Tongue (tissue), 2 donors: ENCODE measurements around the gene KCNAB2. TPM values are rescaled to one million over a fixed set of nuclear protein-coding genes. Genes with fewer than 3 reads are reported as not detected.
"Not testable (repeated sequence)": the region's sequence is repeated elsewhere in the genome, so short reads cannot be mapped to it uniquely, and the experiment has no call there.

Experiments
- DNase-seq: peaks from one replicate; pipeline ENCODE4 v3.0.0-alpha.2; 2015
- total RNA-seq: library from RNA; depleted of rRNA; stranded (reverse); fragments of >200 nt; gene quantifications from one replicate; pipeline ENCODE4 v1.2.3, GENCODE V29; 2014

The KCNAB2 gene
- total RNA-seq, 1 donor from 2014 or later, result 6.3 TPM

DNA sequence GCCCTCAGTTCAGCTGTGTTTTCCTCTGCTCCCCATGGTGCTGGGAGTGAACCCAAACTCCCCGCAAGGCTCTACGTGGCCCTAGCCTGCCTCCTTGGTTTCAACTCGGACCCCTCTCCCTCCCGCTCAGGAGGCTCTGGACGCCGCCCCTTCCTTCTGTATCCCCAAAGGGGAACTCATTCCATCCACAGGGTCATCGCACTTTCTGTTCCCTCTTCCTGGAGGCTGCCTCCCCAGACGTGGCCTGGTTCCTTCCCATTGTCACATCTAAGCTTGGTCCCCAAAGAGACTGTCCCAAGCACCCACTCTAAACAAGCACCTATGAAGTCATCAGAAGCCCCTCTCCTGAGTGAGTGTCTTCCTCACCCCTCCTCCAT is 10.9 kb downstream of the KCNAB2 start:
- DNase-seq, result no peak

DNA sequence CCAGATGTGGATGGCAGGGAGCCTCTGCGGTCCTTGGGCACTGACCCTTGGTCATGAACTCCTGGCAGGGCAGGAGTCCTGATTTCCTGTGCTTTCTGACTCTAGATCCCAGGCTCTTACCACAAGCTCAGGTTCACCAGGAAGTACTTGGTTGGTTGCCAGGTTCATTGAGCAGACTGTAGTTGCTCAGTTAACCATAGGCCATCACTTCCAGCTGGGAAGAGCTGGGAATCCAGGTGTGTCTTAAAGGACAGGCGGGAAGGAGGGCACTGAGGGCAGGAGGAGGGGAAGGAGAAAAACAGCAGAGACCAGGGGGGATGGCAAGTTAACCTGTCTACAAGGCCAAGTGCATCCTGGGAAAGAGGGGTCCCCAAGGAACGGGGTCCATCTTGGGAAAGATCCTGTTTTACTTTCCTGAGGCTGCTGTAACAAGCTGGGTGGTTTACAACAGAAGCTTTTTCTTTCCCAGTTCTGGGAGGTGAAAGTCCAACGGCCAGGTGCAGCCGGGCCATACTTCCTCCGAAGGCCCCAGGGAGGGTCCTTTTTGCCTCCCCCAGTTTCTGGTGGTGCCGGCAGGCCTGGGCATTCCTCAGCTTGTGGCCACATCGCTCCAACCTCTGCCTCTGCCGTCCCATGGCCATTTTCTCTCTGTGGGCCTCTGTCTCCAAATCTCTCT is 11.6 kb downstream of the KCNAB2 start:
- DNase-seq, result no peak

DNA sequence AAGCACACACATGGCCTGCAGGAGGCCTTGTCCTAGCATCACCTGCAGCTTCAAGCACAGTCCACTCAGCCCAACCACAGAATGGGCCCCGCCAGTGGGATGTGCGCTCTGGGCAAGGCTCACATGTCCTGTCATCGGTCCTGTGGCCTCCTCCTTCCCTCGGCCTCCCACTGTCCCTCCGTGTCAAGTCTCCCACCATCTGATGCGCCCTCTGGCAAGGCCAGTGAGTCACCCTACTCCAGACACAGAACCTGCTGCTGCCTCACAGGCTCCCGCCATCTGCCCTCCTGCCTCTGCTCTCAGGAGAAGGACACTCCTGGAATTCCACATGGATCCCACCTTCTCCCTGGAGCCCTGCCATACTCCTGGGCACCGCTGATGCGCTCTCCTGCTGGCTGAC is 14.2 kb downstream of the KCNAB2 start:
- no peak for DNase-seq

DNA sequence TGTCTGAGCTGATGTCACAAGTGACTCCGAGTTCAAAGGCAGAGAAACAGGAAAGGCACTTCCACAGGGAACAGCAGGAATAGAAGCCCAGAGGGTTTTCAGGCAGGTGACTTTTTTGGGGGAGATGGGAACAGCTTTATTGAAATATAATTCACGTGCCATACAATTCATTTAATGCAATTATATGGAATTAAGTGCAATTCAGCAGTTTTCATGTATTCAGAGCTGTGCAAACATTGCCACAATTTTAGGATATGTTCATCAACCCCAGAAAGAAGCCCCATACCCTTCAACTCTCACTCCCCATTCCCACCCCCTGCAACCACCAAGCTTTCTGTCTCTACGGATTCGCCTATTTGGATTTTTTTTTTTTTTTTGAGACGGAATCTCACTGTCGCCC is 17.0 kb downstream of the KCNAB2 start:
- no peak for DNase-seq

DNA sequence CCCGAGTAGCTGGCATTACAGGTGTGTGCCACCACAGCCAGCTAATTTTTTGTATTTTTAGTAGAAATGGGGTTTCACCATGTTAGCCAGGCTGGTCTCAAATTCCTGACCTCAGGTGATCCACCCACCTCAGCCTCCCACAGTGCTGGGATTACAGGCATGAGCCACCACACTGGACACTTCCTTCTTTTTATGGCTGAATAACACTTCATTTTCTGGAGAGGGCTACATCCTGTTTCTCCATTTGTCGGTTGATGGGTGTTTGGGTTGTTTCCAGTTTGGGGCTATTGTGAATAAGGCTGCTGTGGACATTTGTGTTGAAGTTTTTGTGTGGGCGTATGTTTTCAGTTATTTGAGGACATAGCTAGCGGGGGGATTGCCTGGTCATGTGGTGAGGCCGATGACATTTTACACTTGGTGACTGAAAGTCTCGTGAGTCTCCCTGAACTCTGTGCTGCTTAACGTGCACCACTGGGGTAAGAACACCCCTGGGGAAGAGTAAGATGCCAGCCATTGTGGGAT is 17.9 kb downstream of the KCNAB2 start:
- DNase-seq, result not testable (repeated sequence)

DNA sequence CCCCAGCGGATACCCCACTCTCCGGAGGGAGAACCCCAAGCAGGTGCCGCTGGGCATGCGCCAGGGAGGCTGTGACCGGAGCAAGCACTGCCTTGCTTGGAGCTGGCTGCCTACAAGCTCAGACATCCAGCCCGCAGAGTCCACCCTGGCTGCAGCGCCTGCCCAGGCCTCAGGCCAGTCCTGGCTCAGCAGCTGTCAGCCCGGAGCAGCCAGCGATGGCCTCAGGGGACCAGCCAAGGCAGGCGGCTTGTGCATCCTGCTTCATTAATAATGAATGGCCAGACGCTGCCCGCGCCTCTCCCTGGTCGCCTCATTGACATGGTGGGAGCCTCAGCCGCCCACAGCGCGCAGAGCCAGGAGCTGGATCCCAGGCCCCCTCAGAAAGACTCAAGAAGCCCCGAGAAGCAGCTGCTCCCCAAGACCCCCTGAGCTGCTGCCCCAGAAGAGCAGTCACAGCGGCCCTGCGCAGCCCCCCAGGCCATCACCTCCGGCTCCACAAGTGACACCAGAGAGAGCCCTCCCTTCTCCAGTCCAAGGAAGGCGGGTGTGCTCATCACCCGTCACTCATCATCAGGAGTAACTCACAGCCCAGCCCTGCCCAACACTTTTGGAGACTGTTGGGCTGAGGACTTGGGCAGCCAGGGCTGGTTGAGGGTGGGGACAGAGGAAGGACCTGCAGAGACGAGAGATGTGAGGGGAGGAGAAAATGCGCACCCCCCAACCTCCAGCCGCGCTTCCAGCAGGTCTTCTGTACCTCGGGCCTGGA is 19.6 kb downstream of the KCNAB2 start:
- peak; percentile 37 for DNase-seq

DNA sequence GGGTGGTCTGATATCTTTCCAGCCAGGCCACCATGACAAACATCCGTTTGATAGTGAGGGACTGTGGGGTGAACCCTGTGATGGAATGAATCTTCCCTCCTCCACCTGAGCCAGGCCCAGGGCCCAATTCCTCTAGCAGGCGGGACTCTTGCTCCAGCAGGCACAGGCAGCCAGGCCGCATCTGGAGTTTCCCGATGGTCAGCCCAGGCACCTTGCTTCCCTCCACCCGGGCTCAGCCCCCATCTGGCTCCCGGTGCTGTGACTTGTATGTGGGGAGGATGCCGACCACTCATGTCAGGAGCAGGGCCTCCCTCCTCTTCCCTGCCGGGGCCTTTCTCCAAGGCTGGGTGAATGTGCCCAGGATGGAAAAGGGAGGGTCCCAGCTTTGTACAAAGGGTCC is 21.0 kb downstream of the KCNAB2 start:
- DNase-seq, result no peak

DNA sequence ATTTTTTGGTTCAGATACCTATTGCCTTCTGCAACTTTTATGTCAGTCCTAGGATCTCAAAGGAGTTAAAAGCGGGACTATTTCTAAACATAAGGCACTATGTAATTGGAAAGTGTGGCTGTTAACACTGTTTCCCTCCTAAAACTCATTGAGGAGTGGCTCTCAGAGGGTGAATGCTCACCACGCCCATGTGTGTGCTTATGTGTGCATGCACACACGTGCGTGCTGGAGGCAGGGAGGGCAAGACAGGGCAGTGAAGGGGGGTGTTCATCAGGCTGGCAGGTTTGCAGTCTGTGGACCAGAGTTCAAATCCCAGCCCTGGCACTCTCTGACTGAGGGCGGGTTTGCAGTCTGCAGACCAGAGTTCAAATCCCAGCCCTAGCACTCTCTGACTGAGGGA is 22.4 kb downstream of the KCNAB2 start:
- DNase-seq, result no peak

DNA sequence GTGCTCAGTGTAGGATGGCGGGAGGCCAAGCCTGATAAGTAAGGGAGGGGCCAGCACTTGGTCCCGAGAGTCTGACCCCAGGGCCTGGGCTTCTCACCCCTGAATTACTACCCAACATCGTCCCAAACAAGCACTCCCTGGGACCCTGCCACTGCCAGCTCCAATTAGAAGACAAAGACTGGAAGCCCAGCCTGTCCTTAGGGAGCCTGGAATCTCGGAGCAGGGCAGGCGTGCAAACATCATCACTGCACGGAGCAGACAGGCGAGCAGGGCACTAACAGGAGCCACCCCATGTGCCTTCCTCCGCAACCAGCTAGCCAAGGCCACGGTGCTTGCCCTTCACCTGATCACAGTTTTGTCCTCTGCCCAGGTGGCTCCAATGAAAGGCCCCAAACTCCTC is 23.2 kb downstream of the KCNAB2 start:
- no peak for DNase-seq

DNA sequence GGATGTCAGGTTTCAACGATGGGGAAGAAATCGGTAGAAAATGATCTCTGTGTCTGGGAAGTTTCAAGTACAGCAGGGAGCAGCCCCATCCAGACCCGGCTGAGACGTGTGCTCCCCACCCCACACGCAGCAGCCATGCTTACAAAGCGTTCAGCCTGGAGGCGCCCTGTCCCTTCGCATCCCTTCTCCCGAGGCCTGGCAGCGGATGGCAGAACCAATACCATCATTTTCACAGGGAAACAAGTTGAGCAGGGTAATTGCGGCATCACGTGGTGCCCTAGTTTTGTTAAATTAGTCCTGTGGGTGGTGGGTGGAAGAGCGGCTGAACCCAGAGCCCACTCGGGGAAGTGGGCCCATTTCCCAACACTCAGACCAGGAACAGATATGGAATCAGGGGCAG is 23.9 kb downstream of the KCNAB2 start:
- DNase-seq, result no peak

DNA sequence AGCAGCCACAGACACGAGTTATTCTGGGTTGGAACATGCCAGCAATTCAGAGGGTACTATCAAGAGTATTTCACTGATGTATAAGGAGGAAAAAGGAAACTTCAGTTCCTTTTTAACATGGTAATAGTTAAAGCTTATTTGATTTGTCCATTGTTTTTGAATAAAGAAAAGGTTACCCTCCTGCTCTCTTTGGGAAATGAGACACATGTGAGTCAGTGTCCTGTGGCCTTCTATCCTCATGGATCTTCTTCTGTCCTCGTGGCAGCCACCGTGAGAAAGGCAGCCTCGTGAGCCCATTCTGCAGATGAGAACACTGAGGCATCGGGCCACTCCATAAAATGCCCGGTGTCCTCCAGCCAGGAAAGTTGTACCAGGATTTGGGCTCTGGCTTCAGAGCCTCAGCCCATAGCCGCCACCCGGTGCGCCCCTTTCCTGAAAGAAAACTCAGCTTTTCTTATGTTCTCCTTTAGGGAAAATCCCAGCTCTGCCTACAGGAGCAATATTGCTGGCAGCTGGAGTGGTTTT is 24.8 kb downstream of the KCNAB2 start:
- no peak for DNase-seq

DNA sequence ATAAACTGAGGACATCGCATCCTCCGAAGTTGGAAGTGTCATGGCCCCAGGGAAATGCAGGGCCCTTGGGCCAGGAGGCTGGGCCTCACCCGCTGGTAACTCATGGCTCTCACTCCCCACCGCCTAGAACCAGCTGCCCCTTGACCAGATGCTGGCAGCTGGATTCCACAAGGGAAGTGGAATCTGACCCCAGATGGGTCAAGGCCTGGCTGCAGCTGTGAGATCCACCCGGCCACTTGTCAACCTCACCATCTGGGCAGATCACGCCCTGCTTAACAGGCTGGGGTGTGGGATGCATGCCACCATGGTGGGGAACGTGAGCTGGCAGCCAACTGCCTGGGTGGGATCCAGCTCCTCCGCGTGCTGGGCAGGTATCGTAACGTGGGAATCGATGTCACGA is 25.5 kb downstream of the KCNAB2 start:
- peak; percentile 78 for DNase-seq

DNA sequence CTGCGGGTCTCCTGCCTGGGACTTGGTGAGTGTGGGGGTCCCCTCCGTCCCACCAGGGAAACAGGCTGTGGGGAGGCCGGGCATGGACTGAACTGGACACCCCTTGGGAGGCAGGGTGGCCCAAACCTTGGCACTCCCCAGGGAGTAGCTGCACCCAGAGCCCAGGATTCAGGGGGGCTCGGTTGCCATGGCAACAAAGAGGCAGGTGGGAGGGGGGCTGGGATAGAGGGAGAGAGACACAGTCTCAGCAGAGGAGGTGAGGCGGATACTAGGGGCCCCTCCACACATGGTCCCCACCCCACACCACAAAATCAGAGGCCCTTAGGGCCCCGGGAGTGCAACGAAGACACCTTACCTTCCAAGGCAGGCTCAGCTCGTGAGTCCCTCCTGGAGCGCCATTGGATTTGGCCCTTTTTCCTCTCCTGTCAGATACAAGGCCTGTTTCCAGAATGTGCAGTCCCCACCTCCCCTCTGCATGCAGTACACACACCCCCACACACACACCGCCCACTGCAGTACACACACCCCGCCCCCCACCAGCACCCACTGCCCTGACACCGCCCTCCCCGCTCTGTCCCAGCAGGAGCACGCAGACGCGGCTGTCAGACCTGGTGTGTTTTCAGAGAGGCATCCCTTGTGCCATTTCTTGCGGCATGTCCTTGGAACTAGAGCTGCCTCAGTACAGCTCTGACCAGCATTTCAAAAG is 27.2 kb downstream of the KCNAB2 start:
- DNase-seq, result no peak

DNA sequence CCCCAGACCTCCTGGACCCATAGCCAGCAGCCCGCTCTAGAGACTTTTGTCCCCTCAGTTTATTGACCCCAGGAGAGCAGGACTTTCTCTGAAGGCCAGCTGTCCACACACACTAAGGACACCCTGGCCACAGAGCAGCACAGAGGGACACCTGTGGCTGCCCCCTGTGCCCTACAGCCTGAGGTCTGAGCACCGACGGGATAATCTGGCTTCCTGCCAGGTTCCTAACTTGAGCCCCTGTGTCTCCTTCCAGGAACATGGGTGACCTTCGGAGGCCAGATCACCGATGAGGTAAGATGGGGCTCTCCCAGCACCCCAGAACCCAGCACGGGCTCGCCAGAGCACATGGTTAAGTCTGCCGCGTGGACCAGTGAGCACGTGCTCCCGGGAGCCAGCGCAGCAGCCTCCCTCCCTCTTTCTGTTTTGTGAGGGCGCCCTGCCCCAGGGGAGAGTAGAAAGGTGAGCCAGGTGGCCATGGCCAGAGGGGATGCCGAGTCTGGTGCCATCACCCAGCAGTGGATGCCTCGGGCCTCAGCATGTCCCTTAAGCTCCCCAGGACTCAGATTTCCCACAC is 27.9 kb downstream of the KCNAB2 start:
- no peak for DNase-seq

DNA sequence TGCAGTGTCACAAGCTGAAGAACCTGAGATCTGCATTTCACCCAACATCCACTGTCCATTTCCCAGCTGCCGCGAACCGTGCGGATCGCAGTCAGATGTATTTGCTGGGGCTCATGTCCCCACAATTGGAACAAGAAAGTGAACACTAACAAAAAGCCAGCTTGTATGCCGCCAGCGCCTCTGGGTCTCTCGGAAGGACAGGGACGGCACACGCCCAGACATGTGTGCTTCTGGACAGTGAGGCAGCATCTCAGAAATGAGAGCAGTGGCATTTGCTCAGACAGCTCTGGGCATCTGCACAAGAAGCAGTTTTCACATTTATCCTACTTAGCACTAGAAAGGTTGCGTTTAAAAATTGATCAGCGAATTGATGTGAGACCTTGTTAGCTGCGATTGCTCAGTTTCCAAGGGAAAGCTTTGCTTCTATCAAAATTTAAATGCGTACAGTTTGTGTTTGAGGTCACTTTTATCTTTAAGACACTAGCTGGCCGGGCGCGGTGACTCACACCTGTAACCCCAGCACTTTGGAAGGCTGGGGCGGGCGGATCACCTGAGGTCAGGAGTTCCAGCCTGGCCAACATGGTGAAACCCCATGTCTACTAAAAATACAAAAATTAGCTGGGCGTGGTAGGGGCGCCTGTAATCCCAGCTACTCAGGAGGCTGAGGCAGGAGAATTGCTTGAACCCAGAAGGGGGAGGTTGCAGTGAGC is 28.7 kb downstream of the KCNAB2 start:
- DNase-seq, result no peak

DNA sequence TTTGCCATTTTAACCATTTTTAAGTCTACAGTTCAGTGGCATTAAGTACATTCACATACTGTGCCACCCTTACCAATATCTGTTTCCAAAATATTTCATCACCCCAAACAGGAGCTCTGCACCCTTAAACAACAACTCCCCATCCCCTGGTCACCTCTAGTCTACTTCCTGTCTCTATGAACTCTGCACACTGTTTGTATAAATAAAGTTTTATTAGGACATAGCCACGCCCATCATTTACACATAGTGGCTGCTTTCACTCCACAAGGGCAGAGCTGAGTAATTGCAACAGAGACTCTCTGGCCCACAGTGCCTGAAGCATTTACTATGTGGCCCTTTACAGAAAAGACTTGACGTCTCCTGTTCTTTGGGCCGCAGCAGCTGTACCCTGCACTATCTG is 30.1 kb downstream of the KCNAB2 start:
- no peak for DNase-seq

DNA sequence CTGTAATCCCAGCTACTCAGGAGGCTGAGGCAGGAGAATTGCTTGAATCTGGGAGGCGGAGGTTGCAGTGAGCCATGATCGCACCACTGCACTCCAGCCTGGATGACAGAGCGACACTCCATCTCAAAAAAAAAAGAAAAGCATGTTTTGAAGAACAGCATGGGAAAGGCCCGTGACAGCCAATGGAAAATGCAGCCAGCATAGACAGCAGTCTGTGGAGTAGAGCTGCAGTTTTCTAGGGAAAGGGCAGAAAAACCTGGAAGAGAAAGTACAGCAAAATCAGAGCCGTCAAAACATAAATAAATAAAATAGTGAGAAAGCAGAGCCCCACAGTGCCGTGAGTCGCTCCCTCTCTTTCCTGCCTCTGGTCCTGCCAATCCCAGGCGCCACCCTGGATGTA is 31.4 kb downstream of the KCNAB2 start:
- DNase-seq, result not testable (repeated sequence)

DNA sequence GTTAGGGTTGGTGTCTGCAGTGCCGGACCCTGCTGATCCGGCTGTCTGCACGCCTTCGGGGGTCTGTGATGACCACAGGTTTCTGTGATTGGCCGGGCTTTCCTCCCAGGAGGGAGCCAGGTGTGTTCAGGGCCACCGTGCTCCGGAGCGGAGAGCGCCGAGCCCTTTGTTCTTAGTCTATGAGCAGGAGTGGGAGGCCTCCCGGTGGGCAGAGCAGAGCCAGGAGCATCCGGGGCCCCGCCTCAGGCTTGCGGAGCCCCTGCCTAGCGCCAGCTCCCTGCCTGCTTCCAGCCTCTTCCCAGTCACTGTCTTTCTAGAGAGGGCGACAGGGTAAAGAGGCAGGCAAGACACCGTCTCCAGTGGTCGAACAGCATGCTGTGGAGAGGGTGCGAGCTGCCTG is 31.8 kb downstream of the KCNAB2 start:
- no peak for DNase-seq

DNA sequence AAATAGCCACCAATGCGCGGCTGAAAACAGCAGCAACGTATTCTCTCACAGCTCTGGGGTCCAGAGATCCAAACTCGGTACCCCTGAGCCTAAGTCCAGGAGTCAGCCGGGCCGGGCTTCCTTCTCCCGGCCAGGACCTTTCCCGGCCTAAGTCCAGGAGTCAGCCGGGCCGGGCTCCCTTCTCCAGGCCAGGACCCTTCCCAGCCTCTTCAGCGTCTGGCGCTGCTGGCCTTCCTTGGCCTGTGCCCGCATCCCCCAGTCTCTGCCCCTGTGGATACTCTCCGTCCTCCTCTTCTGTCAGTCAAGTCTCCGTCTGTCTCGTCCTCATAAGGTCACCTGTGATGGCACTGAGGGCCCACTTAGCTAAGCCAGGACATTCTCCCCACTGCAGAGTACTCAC is 32.2 kb downstream of the KCNAB2 start:
- no peak for DNase-seq

DNA sequence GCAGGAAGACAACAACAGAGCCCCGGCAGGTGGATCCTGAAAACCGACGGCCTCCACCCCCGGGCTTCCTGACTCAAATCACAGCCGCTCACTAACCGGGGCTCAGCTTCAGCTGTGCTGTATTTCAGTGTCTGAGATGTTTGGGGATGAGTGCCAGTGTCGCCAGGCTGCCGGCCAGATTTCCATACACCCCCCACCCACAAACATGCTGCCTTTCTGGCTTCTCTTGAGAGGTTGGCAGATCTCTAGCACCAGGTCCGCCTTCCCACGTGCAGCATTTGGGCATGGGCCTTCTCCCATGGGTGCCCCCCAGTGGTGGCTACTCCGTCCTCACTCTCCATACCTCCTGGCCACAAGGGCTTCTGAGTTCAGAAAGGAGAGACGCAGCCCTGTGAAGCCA is 34.8 kb downstream of the KCNAB2 start:
- DNase-seq, result peak; percentile 76

DNA sequence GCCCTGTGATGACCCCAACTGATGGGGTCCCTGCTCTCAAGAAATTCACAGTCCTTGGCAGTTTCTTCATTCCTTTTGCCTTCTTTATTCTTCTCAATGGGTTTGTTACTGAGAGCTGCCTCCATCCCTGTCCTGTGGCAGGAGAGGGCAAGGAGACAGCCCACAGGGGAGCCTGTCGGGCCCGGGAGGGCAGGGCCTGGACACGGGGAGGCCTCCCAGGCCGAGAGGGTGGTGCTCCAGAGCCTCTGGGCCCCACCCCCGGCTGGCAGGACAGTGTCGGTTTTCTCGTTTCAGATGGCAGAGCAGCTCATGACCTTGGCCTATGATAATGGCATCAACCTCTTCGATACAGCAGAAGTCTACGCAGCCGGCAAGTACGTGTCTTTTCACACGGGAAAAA is 36.2 kb downstream of the KCNAB2 start:
- no peak for DNase-seq

DNA sequence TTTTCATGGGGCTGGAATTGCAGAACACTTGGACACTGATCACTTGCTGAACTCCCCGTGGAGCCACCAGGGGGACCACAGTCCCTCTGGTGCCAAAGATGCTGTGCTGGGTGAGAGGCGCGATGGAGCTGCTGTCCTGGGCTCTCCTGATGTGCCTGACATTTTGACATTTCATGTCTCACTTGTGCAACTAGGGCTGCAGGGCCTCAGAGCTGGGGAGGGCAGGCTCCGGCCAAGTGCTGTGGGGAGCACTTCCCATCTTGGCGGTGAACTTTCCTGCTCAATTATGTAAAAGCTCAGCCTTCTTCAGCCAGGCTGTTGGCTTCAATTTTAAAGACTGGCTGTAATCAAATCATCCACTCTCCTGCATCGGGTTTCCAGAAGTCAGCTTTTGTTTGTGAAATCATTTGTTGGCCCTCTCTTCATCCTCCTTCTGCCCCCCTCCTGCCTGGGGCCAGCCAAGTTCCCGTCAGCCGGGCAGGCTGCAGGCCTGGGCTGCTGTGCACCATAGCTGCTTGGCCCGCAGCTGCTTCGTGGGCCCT is 36.8 kb downstream of the KCNAB2 start:
- peak; percentile 85 for DNase-seq
